ENCODE results near the gene CYSTM1.
A peak's percentile ranks its signal among the peaks of the same experiment; 100 is the strongest.

Gene CYSTM1, protein sequence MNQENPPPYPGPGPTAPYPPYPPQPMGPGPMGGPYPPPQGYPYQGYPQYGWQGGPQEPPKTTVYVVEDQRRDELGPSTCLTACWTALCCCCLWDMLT

DNA sequence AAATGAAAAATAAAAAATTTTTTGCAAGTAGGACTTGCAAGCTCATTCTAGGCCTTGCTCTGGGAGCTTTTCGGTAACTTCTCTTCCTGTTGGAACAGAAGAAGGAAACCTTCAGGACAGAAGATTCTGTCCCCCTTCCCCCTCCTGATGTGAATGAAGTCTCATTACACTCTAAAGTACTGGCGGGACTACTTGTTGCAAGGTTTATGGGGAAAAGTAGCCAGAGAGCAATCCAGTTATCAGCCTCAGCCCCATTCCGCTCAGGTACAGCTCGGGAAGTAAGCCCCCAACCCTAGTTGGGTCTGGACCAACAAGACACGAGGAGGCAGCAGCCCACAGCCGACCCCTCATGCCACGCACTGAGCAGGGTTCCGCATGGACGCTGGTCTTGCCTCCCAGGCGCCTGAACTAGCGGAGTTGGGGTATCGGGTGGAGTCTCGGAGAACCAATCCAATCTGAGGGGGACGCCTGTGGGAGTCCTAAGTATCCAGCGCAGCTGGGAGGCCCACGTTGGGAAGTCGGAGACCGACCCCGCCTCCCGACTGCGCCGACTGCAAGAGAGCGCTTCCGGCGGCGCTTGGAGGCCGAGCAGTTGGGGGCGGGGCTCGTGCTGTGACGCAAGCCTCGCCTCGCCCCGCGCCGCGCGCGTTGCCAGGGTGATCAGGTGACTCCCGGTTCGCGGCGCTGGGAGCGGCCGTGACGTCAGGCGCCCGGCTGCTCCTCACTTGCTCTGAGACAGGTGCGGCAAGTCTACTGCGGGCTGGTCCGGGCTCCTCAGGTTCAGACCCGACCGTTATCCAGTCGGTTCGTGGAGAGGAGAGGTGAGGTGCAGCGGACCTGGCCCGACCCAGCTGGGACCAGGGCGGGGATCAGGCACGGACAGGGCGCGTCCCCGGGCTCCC lies at the start of gene CYSTM1:
Gene CYSTM1 (plus strand): TSS at position 724 of the 902 bp plus-strand sequence. CDS start 19,278 bp downstream, outside the sequence.
- DNase-seq (ENCODE audit: insufficient read length, low spot score) = peak; percentile 91
- peak; percentile 81 for FAIRE-seq

DNA sequence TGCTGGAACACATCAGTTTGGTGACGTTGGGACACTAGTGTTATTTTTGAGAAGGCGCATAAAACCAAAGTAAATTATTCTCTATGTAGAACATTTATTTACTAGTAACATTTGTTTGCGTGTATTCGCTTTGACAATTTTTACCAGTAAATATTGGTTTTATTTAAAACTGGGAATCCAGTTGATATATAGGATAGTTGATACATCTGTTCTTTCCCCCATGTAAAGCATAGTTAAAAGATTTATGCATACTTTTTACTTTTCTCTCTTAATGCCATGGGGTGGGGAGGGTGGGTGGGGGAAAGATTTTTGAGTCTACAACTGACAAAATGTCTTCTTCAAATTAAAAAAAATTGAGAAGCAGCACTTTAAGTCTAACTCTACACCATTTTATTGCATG lies 49.4 kb upstream of the CYSTM1 start, which contains the start of gene IGIP:
Gene IGIP (plus strand): TSS at position 301 of the 400 bp plus-strand sequence. CDS start 2,540 bp downstream, outside the sequence.
- DNase-seq (ENCODE audit: insufficient read length, low spot score) = no peak
- no peak for FAIRE-seq

DNA sequence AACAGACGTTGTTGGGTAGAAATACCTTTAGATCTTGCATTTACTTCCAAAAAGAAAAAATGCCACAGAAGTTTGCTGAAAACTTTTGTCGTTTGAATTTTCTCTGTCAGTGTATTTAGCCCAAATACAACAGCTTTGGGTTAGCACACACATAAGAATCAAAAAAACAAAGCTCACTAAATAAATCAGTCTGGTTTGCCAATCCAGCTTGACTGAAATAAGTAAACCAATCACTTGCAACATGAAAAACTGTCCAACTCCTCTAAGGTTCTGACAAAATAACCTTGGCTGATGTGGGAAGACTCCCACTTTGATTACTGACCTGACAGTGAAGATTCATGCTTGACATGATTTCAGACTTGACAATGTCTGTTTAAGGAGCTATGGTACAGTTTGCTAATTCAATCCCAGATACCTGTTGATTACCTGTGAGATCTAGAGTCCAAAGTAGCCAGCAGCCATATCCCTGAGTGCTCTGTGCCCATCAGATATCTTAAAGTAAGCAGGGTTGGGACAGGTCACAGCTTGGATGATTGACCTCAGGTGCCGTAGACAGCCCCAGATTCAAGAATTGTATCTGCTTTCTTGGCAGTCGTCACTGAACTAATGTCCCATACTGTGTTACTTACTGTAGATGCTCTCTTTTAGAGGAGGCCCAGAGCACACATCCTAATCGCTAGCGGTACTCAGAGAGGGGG lies 48.5 kb upstream of the CYSTM1 start:
- FAIRE-seq = no peak
- DNase-seq (ENCODE audit: insufficient read length, low spot score) = no peak

DNA sequence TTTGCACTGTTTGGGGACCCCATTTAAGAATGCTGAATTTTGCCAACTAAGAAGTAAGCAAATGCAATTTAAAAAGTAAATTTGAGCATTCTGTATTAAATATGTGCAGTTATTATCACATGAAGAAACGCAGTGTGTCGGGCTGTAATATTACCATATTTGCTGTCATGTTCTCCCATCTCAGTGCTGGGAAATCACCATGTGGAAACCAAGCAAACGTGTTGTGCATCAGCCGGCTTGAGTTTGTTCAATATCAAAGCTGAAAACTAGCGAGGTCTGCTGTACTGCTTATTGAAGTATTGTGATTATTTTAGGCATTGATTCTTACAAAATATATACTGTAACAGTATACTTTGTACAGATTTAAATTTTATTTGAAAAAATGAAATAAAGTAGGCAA lies 46.6 kb upstream of the CYSTM1 start:
- FAIRE-seq = no peak
- DNase-seq (ENCODE audit: insufficient read length, low spot score) = no peak

DNA sequence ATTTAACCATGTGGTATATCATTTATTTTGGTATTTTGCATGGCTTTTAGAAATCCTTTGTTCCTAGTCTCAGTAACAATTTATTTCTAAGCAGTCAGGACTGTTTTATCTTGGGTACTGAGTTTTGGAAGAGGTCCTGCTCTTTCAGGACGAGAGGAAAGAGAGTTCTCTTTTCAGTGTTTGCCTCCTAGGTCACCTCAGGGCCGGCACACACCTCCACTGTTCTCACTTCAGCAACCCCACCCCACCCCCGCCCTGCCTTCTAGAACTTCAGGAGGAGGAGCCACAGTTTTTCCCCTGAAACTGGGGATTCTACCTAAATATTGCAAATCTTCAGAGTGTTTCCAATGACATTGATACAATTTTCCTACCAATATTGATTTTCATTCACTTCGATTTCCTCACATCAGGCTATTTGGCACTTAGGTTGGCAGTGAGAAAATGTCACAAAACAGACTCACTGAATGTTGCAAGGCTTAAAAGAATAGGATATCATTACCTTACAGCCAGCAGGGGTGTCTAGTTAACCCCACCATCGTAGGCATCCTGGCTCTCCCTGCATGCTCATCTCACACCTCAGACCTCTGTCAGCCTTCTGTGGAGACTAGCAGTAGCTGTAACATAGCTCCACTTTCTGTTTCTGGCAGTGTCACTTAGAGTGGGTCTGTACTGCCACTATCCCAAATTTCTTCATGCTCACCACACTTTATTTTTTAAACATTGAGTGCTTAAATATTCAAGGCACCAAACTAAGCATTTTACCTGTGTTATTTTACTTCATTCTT lies 43.8 kb upstream of the CYSTM1 start:
- FAIRE-seq = peak; percentile 4
- no peak for DNase-seq (ENCODE audit: insufficient read length, low spot score)

DNA sequence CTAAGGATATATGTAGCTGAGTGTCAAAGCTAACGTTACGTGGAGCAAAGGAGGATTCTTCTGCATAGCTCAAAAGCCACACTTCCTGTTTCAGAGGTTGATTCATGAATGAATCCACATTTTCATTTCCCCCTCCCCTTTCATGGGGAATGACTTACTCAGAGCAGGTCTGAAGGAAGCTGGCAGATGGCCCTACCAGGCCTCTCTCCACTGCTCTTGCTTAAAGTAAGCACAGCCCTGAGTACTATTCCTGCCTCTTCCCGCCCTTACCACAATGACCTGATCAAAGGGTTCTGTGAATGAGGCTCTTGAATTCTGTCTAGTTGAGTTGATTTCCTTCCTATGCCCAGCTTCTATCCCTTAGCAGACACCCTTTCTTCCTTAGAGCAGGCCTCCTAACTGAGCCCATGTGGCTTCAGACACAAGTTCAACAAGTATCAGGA lies 43.0 kb upstream of the CYSTM1 start:
- FAIRE-seq = peak; percentile 16
- peak; percentile 62 for DNase-seq (ENCODE audit: insufficient read length, low spot score)

DNA sequence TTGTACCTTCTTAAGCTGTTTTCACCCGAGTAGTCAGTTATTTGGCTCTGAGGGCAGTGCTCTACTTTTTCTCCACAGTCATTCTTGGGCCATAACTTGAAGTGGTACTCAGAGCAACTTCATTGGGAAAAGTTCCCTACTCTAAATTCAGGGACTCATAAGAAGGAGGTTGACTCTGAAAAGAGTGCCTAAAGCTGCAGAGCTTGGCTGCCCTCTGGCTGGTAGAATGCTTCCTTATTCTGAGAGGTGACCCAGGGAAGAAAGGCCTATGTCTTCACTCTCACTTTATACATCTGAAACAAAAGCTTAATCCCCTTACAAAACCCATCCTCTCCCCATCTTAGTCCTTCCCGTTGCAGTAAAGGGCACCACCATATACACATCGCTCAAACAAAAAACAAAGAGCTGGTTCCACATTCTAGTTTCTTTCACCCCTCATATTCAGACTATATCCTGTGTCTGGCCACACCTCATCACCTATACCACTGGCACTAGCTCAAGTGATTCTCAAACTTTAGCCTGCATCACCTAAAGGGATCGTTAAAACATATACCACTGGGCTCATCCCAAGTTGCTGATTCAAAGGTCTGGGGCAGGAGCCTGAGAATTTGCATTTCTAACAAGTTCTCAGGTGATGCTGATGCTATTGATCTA lies 41.3 kb upstream of the CYSTM1 start:
- no peak for FAIRE-seq
- DNase-seq (ENCODE audit: insufficient read length, low spot score) = no peak

DNA sequence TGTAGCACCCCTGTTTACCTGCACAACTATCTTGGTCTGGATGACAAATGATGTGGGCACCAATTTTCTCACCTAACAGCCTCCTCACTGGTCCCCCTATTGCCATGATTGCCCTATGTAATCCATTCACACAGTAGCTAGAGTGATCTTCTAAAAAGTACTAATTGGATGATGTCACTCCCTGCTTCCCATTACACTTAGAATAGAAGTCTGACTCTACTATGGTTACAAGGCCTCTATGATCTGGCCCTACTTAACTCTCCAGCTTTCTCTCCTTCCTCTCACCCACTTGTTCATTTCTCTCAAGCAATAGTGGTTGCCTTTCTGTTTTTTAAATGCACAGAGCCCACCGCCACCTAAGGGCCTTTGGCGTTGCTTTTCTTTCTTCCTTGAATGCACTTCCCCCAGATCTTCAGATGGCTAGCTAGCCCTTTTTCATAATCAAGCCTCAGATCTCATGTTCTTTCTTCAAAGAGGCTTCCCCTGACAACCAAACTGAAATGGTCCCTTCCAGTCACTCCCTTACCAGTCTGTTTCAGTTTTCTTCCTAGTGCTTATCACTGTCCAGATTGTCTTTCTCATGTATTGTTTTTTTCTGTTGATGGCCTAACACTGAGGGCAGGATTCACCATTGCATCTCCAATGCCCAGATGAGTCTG lies 40.6 kb upstream of the CYSTM1 start:
- FAIRE-seq = no peak

DNA sequence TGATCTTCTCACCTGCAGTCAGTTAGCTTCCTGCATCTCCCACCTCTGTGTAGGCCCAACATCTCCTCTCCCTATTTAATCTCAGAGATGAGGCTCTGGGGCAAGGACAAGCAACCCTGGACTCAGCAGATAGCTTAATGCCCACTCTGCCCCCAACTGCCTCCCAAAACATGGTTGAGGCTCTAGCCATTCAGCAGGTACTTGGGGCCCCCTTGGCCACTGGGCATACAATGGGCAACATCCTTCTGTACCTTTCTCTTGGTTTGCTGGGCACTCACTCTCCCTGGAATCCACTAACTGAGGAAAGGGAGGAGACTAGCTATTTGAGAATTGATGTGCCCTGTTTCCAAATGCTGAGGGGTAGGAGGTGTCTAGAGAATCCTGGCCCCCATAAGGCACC lies 39.9 kb upstream of the CYSTM1 start:
- no peak for FAIRE-seq

More for the DNA sequence above, 40.6 kb upstream of the CYSTM1 start:
- DNase-seq (ENCODE audit: insufficient read length, low spot score) = no peak

DNA sequence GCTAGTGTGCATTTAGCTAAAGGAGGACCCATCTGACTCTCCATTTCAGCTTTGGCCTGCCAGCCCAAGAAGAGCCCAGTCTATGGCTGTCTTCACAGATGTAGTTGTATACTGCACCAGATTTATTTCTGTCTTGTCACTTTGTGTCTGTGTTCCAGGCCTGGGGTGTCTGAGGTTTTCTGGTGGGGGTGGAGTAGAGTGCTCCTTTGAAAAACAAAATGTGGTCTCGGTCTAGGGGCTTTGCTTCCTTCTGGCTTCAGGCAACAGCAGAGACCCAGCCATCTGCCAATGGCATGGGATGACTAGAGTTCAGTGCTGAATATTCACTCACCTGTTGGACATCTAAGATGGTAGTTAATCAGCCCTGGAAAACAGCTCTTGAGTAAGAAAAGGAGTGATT lies 38.4 kb upstream of the CYSTM1 start:
- FAIRE-seq (peak; percentile 44), DNase-seq (ENCODE audit: insufficient read length, low spot score) (no peak)

More for the DNA sequence above, 39.9 kb upstream of the CYSTM1 start:
- DNase-seq (ENCODE audit: insufficient read length, low spot score) = no peak

DNA sequence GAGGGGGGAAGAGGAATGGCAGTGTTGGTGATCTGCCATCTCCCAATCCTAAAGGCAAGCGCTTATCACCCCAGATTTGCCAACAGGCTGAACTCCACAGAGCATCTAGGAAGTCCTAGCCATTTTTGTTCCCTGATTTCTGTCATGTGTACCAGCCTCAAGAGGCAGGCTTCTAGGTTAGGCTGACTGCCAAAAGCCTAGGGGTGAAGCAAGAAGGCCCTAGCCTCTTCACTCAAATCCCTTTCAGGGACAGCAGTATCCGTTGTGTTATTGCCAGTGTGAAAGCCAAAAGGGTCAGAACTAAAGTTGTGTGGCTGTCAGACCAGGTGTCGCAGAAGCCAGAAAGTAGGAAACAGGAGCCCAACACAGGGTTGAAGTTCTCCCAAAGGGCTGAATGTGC lies 34.6 kb upstream of the CYSTM1 start:
- no peak for FAIRE-seq
- DNase-seq (ENCODE audit: insufficient read length, low spot score) = no peak

DNA sequence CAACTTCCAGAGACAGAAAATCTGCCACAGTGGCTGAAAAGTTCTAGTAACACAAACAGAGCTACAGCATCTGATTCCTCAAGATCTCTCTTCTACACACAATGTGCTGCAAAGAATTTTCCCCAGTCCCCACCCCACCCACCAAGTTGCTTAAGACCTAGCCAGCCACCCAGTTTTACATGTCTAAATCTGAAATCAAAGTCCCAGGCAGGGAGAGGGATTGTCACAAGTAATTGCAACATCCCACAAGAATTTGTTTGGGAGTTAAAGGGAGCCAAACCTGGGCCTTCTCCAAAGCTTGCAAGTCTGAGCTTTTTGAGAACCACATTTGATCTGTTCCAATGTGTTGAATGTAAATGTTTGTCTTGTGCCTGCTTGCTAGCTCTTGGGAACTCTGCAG lies 33.7 kb upstream of the CYSTM1 start:
- DNase-seq (ENCODE audit: insufficient read length, low spot score) (no peak), FAIRE-seq (no peak)

DNA sequence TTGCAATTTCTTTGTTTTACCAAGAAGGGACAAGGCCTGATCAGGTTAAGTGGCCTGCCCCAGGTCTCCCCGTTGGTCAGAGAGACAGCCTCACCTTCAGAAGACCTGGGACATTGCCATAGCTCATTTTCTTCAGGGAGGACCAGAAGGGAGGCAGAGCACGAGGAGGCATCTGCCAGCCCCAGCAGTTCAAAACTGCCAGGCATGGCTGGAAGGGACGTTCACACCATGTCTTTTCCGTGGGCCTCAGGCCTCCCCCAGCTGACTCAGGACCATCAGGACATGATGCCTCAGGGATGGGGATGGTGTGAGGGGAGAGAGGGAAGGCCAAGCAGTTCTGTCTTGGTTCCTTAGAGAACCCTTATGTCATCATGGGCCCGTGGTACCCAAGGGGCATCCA lies 32.7 kb upstream of the CYSTM1 start:
- DNase-seq (ENCODE audit: insufficient read length, low spot score) = no peak
- no peak for FAIRE-seq

DNA sequence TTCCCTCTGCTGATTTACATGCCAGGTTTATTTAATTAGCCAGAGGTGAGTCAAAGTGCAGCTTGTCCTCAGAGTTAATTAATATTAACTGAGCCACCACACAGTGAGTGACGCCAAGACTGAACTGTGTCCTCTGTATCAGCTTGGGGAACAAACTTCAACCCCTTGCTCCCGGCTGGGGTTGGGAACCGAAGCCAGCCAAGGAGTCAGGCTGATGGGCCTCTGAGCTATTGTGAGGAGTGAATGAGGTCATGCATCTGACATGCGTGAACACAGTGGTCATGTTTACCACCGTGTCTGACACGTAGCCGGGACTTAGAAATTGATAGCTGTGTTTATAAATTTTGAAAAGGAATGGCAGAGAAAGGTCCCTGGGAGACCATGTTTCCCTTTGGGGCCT lies 32.1 kb upstream of the CYSTM1 start:
- FAIRE-seq = no peak
- DNase-seq (ENCODE audit: insufficient read length, low spot score) = no peak

DNA sequence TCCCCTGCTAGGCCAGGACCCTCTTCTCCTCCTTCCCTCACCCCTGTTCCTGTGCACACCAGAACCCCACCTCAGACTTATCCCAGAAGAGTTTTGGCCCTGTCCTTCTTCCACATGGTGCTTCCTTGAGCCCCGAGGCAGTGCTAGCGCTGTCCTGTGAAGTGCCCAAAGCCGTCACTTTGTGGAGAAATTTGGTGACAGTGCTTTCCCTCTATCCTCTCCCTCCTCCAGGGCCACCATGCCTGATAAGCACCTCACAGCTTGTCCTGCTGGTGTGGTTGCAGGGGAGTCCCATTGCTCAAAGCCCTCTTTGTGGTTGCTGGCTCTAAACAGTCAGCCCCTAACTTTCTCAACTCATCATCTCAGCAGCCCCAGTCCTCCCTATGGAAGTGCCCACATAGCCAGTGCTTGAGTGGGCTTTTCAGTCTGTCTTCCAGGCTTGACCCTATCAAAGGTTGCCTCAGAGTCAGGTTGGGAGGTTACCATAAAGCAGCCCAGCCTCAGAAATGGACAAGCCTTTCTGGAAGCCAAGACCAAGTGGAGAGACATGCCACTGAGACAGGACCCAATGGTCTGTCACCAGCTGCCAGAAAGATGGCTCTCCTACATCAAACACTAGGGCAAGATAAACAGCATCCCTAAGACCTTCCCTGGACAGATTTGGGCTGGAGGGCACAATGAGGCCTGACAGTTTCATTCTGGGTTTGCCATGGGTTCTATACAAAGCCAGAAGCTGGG lies 31.3 kb upstream of the CYSTM1 start:
- FAIRE-seq = no peak
- DNase-seq (ENCODE audit: insufficient read length, low spot score) = no peak

DNA sequence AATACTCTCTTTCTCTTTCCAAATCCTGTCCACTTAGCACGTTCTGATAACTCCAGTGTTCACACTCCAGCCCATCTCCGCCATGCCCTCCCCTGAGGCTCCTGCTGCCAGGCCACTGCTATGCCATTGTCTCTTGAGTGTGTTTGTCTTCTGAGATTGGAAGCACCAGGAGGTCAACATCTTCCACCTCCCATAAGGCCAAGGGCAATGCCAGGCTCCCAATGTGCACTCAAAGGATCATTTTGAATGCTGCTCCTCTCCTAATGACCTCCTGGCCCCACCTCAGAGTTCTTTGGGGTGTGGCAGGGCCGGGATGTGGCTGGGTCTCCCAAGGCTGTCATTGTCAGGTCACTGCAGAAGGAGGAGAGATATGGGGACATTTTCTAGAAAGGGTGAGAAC lies 29.7 kb upstream of the CYSTM1 start:
- FAIRE-seq (no peak), DNase-seq (ENCODE audit: insufficient read length, low spot score) (no peak)

DNA sequence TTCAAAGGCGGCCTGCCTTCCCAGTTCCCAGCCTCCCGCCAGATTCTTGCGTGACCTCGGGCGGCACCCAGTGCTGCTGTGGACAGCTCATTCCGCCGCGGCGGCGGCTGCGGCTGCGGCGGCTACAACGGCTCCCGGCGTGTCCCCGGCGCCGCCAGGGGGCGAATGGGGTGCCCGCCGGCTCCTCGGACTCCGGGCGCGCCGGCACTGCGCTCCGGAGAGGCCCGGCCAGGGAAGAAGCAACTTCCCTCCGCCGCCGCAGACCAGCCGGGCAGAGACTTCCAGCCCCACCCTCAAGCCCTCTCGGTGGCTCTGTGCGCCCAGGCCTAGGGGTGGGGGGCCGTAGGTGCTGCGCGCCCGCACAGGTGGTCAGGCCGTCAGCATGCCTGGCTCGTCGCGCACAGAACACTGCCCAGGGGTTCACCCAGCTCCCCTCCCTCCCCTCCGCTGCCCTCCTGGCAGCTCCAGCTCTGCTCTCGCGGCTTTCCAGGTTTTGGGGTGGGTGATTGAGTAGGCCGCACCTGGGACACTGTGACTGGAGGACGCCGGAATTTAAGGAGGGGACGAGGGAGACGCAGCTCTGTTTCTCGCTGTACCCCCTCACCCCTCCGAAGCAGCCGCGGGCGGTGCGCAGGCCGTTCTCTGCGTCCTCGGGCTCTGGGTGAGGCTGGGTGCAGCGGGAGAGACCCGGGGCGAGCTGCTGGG lies 29.0 kb upstream of the CYSTM1 start:
- FAIRE-seq (no peak), DNase-seq (ENCODE audit: insufficient read length, low spot score) (peak; percentile 44)

DNA sequence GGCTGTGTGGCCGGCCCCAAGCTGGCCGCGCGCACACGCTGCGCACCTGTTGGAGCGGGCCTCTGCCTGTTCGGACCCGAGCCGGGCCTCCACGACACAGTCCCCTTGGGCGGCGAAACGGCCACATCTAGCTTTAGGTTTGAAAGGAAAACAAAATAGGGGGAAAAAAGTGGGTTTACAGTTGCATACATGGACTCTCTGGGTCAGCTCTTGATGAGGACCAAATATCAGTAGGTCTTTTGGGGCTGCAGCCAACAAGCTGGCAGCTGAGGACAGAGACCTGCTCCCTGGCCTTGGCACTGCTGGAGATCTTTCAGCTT lies 28.5 kb upstream of the CYSTM1 start:
- FAIRE-seq = no peak
- DNase-seq (ENCODE audit: insufficient read length, low spot score) = no peak

DNA sequence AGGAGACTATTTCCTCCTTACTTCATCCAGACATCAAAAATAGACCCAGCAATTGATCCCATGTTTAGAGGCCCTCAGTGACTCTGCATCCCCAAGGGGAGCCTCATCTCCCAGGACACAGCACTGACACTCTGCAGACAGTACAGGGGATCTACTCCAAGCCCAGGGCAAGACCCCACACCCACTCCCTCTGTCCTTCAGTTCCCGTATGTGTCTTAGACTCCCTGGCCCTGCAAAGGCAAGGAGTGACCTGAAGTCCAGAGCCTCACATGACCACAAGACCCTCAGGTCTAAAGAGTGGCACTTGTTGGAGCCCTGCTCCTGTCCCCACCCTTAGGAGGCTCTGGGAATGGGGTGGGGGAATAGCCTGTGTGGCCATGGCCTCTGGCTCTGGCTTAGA lies 27.5 kb upstream of the CYSTM1 start:
- DNase-seq (ENCODE audit: insufficient read length, low spot score) = no peak
- FAIRE-seq = no peak
